ENCODE results near the gene NDUFB2. TPM values are rescaled to one million over a fixed set of nuclear protein-coding genes. Genes with fewer than 3 reads are reported as not detected.
"Not testable (repeated sequence)": the region's sequence is repeated elsewhere in the genome, so short reads cannot be mapped to it uniquely, and the experiment has no call there.

The NDUFB2 gene
- total RNA-seq, result 48.9 TPM

DNA sequence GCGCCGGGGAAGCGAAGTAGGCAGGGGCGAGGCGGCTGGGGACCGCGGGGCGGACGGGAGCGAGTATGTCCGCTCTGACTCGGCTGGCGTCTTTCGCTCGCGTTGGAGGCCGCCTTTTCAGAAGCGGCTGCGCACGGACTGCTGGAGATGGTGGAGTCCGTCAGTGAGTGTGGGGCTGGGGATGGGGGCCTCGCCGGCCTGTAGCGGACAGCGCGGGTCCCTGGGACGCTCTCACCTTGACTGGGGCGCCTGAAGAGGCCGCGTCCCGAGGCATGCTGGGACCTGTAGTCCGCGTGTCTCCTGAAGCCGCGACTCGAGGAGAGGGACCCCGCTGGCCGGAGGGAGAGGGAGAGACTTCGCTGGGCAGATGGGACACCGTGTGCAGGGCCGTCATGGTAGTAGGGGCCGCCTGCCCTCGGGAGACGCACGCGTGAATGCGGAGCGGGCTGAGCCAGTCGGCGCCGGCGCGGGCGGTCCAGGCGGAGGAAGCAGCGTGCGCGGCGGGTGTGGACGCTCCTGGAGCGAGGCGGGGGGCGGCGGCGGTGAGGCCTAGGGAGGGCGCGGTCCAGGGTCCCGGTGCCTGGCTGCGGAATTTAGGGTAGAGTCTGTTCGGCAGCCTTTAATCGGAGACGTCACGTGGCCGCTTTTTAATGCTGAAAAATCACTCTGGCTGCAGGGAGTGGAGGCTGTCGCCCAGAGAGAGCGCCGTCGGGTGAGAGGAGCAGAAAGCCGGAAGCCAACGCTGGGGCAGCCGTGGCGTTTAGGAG lies at the start of gene NDUFB2:
Gene NDUFB2, plus strand, starts transcription at position 29 of the 767 bp plus-strand sequence. Its CDS starts 37 bp downstream, at position 66.
- Histone ChIP-seq H3K27me3 (ENCODE audit: insufficient read depth, low read length) (no peaks in the 10 kb centered on the region), H3K4me3 (ENCODE audit: low read length) (peak within 1 kb of the TSS; percentile 88), H3K4me1 (ENCODE audit: insufficient read depth, low read length) (peaks cover 21% of the 10 kb centered on the region), H3K9me3 (ENCODE audit: low read depth, low read length) (no peaks in the 10 kb centered on the region)

- Histone ChIP-seq H3K9me3 (ENCODE audit: low read depth, low read length) (no peaks in the 10 kb centered on the region), H3K4me3 (ENCODE audit: low read length) (no peak overlapping the region), H3K27me3 (ENCODE audit: insufficient read depth, low read length) (peaks cover 14% of the 10 kb centered on the region), H3K4me1 (ENCODE audit: insufficient read depth, low read length) (no peaks in the 10 kb centered on the region)
Observed at GRCh38 chr7:140646931-140647647, 49.4 kb upstream of the NDUFB2 start.

DNA sequence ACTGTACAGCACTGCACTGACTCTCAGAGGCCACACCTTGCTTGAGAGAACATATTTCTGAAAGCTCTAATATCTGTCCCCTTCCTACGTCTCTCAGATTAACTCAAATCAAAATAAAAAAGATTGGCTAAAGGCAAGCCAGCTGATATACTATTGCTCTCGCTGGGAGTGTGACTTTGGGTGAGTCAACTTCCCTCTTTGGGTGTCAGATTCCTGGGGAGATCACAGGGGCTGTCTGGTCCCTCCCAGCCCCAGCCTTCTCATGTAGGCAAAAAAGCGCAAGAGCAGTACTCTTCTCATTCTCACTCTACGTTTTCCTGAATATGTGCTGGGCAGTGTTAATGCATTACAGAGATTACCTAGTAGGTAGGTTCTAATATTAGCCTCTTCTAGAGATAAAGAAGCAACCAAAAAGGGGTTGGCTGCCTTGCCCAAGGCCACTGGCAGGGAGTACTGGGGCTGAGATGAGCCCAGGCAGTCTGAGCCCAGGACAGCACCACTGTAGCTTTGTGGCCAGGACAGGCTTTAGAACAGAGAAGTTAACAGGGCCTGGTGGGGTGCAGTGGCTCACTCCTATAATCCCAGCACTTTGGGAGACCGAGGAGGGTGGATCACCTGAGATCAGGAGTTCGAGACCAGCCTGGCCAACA lies 46.8 kb upstream of the NDUFB2 start:
- peaks cover 3% of the 10 kb centered on the region for H3K4me1 ChIP-seq (ENCODE audit: insufficient read depth, low read length)
- no peaks in the 10 kb centered on the region for H3K9me3 ChIP-seq (ENCODE audit: low read depth, low read length)
- no peaks in the 10 kb centered on the region for H3K27me3 ChIP-seq (ENCODE audit: insufficient read depth, low read length)
- no peak overlapping the region for H3K4me3 ChIP-seq (ENCODE audit: low read length)

DNA sequence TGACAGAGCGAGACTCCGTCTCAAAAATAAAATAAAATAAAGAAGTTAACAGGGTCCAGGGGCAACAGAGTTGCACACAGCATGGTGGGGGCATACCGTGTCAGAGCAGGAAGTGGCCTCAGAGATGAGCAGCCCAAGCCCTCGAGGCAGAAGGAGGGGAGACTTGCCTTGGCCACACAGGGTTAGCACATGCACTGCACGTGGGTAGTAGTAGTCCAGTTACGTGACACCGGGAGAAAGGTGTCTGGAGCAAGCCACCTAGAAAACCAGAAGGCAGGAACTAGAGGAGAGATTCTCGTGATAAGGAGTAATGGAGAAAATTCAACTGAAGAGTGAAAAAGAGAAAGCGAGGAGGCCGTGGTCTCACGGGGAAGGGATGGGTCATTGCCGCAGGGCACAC lies 46.1 kb upstream of the NDUFB2 start:
- Histone ChIP-seq H3K4me1 (ENCODE audit: insufficient read depth, low read length) (peaks cover 3% of the 10 kb centered on the region), H3K9me3 (ENCODE audit: low read depth, low read length) (no peaks in the 10 kb centered on the region), H3K4me3 (ENCODE audit: low read length) (no peak overlapping the region), H3K27me3 (ENCODE audit: insufficient read depth, low read length) (no peaks in the 10 kb centered on the region)

GRCh38 chr7:140653319-140654108 lies 43.0 kb upstream of the NDUFB2 start:
- H3K9me3 ChIP-seq (ENCODE audit: low read depth, low read length), result no peaks in the 10 kb centered on the region
- H3K4me1 ChIP-seq (ENCODE audit: insufficient read depth, low read length), result peaks cover 18% of the 10 kb centered on the region
- H3K27me3 ChIP-seq (ENCODE audit: insufficient read depth, low read length), result no peaks in the 10 kb centered on the region
- H3K4me3 ChIP-seq (ENCODE audit: low read length), result no peak overlapping the region

DNA sequence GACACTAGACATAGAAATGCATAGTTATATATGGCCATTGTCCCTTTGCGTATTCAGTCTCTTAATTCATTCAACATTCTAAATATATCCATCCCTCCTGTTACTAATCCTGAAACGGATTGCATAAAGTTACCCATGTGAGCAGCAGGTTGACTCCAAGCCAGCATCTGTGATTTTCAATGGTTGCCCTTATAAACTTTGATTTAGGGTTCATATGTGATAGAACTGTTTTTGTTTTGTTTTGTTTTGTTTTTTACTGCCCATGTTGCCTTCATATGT lies 42.5 kb upstream of the NDUFB2 start:
- Histone ChIP-seq H3K9me3 (ENCODE audit: low read depth, low read length) (no peaks in the 10 kb centered on the region), H3K4me1 (ENCODE audit: insufficient read depth, low read length) (peaks cover 18% of the 10 kb centered on the region), H3K27me3 (ENCODE audit: insufficient read depth, low read length) (no peaks in the 10 kb centered on the region), H3K4me3 (ENCODE audit: low read length) (no peak overlapping the region)

DNA sequence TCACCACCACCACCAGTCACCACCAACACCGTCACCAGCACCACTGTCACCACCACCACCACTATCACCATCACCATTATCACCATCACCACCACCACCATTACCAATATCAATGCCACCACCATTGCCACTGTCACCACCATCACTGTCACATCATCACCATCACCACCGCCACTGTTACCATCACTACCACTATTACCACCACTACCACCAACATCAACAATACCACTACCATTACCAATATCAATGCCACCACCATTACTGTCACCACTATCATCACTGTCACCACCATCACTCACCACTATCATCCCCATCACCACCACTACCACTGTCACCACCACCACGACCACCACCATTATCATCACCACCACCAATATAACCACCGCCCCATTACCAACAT lies 41.8 kb upstream of the NDUFB2 start:
- Histone ChIP-seq H3K9me3 (ENCODE audit: low read depth, low read length) (no peaks in the 10 kb centered on the region), H3K4me3 (ENCODE audit: low read length) (no peak overlapping the region), H3K4me1 (ENCODE audit: insufficient read depth, low read length) (peaks cover 18% of the 10 kb centered on the region), H3K27me3 (ENCODE audit: insufficient read depth, low read length) (no peaks in the 10 kb centered on the region)

GRCh38 chr7:140655511-140656408 lies 40.7 kb upstream of the NDUFB2 start:
- Histone ChIP-seq H3K4me3 (ENCODE audit: low read length) (no peak overlapping the region), H3K27me3 (ENCODE audit: insufficient read depth, low read length) (peaks cover 2% of the 10 kb centered on the region), H3K4me1 (ENCODE audit: insufficient read depth, low read length) (peaks cover 18% of the 10 kb centered on the region), H3K9me3 (ENCODE audit: low read depth, low read length) (no peaks in the 10 kb centered on the region)

GRCh38 chr7:140656548-140657515 lies 39.7 kb upstream of the NDUFB2 start:
- H3K27me3 ChIP-seq (ENCODE audit: insufficient read depth, low read length), result peaks cover 2% of the 10 kb centered on the region
- no peak overlapping the region for H3K4me3 ChIP-seq (ENCODE audit: low read length)
- no peaks in the 10 kb centered on the region for H3K9me3 ChIP-seq (ENCODE audit: low read depth, low read length)
- peaks cover 18% of the 10 kb centered on the region for H3K4me1 ChIP-seq (ENCODE audit: insufficient read depth, low read length)

- no peak overlapping the region for H3K4me3 ChIP-seq (ENCODE audit: low read length)
- no peaks in the 10 kb centered on the region for H3K9me3 ChIP-seq (ENCODE audit: low read depth, low read length)
- H3K27me3 ChIP-seq (ENCODE audit: insufficient read depth, low read length), result peaks cover 2% of the 10 kb centered on the region
- peaks cover 18% of the 10 kb centered on the region for H3K4me1 ChIP-seq (ENCODE audit: insufficient read depth, low read length)
Observed at GRCh38 chr7:140657891-140658290, 38.6 kb upstream of the NDUFB2 start.

- peaks cover 2% of the 10 kb centered on the region for H3K27me3 ChIP-seq (ENCODE audit: insufficient read depth, low read length)
- H3K9me3 ChIP-seq (ENCODE audit: low read depth, low read length), result no peaks in the 10 kb centered on the region
- peaks cover 15% of the 10 kb centered on the region for H3K4me1 ChIP-seq (ENCODE audit: insufficient read depth, low read length)
- no peak overlapping the region for H3K4me3 ChIP-seq (ENCODE audit: low read length)
Observed at GRCh38 chr7:140659856-140660255, 36.7 kb upstream of the NDUFB2 start.

- H3K27me3 ChIP-seq (ENCODE audit: insufficient read depth, low read length), result peaks cover 2% of the 10 kb centered on the region
- H3K9me3 ChIP-seq (ENCODE audit: low read depth, low read length), result no peaks in the 10 kb centered on the region
- H3K4me3 ChIP-seq (ENCODE audit: low read length), result no peak overlapping the region
- peaks cover 11% of the 10 kb centered on the region for H3K4me1 ChIP-seq (ENCODE audit: insufficient read depth, low read length)
Observed at GRCh38 chr7:140661124-140661523, 35.4 kb upstream of the NDUFB2 start.

GRCh38 chr7:140662938-140663337 lies 33.6 kb upstream of the NDUFB2 start:
- not testable (repeated sequence) for H3K9me3 ChIP-seq (ENCODE audit: low read depth, low read length); H3K4me1 ChIP-seq (ENCODE audit: insufficient read depth, low read length); H3K4me3 ChIP-seq (ENCODE audit: low read length); H3K27me3 ChIP-seq (ENCODE audit: insufficient read depth, low read length)
